ENCODE results near the gene BRCA1. TPM values are rescaled to one million over a fixed set of nuclear protein-coding genes. Genes with fewer than 3 reads are reported as not detected.

BRCA1 gene
- 3.4 and 4.1 TPM in 2 replicates for total RNA-seq

DNA sequence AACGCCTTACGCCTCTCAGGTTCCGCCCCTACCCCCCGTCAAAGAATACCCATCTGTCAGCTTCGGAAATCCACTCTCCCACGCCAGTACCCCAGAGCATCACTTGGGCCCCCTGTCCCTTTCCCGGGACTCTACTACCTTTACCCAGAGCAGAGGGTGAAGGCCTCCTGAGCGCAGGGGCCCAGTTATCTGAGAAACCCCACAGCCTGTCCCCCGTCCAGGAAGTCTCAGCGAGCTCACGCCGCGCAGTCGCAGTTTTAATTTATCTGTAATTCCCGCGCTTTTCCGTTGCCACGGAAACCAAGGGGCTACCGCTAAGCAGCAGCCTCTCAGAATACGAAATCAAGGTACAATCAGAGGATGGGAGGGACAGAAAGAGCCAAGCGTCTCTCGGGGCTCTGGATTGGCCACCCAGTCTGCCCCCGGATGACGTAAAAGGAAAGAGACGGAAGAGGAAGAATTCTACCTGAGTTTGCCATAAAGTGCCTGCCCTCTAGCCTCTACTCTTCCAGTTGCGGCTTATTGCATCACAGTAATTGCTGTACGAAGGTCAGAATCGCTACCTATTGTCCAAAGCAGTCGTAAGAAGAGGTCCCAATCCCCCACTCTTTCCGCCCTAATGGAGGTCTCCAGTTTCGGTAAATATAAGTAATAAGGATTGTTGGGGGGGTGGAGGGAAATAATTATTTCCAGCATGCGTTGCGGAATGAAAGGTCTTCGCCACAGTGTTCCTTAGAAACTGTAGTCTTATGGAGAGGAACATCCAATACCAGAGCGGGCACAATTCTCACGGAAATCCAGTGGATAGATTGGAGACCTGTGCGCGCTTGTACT, at the start of gene BRCA1:
BRCA1 (minus strand) TSS at position 232 of the 834 bp plus-strand sequence. CDS start 1,268 bp downstream, outside the sequence.
- H3K4me3 ChIP-seq (ENCODE audit: low read depth, low read length), result peak within 1 kb of the TSS; percentile 79
- H3K36me3 ChIP-seq (ENCODE audit: control insufficient read depth, insufficient read depth, low read length), result peaks cover 2% of the 10 kb centered on the region
- FAIRE-seq (peak; percentile 88), DNase-seq (ENCODE audit: low read depth) (peak; percentile 99)
- TF ChIP-seq, protein P1, sequence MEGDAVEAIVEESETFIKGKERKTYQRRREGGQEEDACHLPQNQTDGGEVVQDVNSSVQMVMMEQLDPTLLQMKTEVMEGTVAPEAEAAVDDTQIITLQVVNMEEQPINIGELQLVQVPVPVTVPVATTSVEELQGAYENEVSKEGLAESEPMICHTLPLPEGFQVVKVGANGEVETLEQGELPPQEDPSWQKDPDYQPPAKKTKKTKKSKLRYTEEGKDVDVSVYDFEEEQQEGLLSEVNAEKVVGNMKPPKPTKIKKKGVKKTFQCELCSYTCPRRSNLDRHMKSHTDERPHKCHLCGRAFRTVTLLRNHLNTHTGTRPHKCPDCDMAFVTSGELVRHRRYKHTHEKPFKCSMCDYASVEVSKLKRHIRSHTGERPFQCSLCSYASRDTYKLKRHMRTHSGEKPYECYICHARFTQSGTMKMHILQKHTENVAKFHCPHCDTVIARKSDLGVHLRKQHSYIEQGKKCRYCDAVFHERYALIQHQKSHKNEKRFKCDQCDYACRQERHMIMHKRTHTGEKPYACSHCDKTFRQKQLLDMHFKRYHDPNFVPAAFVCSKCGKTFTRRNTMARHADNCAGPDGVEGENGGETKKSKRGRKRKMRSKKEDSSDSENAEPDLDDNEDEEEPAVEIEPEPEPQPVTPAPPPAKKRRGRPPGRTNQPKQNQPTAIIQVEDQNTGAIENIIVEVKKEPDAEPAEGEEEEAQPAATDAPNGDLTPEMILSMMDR (IDR thresholded peaks at IDR 0.05; ENCODE audit: insufficient read depth, low read length, severe bottlenecking), result no peak
- no peaks in the 10 kb centered on the region for H3K27me3 ChIP-seq (ENCODE audit: control insufficient read depth, insufficient read depth, low read length)

- DNase-seq (ENCODE audit: low read depth) (peak; percentile 93), FAIRE-seq (no peak)
- peak overlapping the region; percentile 69 for H3K4me3 ChIP-seq (ENCODE audit: low read depth, low read length)
- H3K27me3 ChIP-seq (ENCODE audit: control insufficient read depth, insufficient read depth, low read length), result no peaks in the 10 kb centered on the region
- H3K36me3 ChIP-seq (ENCODE audit: control insufficient read depth, insufficient read depth, low read length), result peaks cover 1% of the 10 kb centered on the region
- TF ChIP-seq, protein P1 (IDR thresholded peaks at IDR 0.05; ENCODE audit: insufficient read depth, low read length, severe bottlenecking), result peak; percentile 20
These were observed 46.7 kb upstream of the BRCA1 start for GRCh38 chr17:43171586-43172487.

GRCh38 chr17:43170766-43171585, 45.8 kb upstream of the BRCA1 start, which contains the start of gene NBR1:
TSS of gene NBR1 (plus strand) at chr17:43171214. CDS start at chr17:43175800, 4,586 bp downstream.
- no peaks in the 10 kb centered on the region for H3K36me3 ChIP-seq (ENCODE audit: control insufficient read depth, insufficient read depth, low read length)
- H3K4me3 ChIP-seq (ENCODE audit: low read depth, low read length), result peak within 1 kb of the TSS; percentile 69
- FAIRE-seq, result no peak
- TF ChIP-seq, protein P1 (IDR thresholded peaks at IDR 0.05; ENCODE audit: insufficient read depth, low read length, severe bottlenecking), result no peak
- DNase-seq (ENCODE audit: low read depth), result peak; percentile 95
- H3K27me3 ChIP-seq (ENCODE audit: control insufficient read depth, insufficient read depth, low read length), result no peaks in the 10 kb centered on the region

- Histone ChIP-seq H3K36me3 (ENCODE audit: control insufficient read depth, insufficient read depth, low read length) (no peaks in the 10 kb centered on the region), H3K27me3 (ENCODE audit: control insufficient read depth, insufficient read depth, low read length) (no peaks in the 10 kb centered on the region), H3K4me3 (ENCODE audit: low read depth, low read length) (peak overlapping the region; percentile 69)
- DNase-seq (ENCODE audit: low read depth) (peak; percentile 95), FAIRE-seq (no peak)
- TF ChIP-seq, protein P1 (IDR thresholded peaks at IDR 0.05; ENCODE audit: insufficient read depth, low read length, severe bottlenecking), result no peak
These were observed 45.1 kb upstream of the BRCA1 start for GRCh38 chr17:43170140-43170765.

Data from bronchial epithelial cell (primary cell).